SU-DHL-6 (cell line): ENCODE measurements around the gene FOXA1.

Experiments used
- H2AFZ ChIP-seq: fragments of 200-600 bp; sonication (generic); 2 replicates; pipeline ENCODE4 v1.6.1; 2014; ENCODE audit warnings: low read depth, mild to moderate bottlenecking, moderate library complexity, mixed read lengths, antibody characterized with exemption, low read length; ENCODE audit not compliant: severe bottlenecking
- H3F3A ChIP-seq: fragments of 200-600 bp; shearing (Covaris generic); 2 replicates; pipeline ENCODE4 v1.6.0; 2016; ENCODE audit warnings: antibody characterized with exemption, mild to moderate bottlenecking; ENCODE audit not compliant: insufficient read depth
- H3K27ac ChIP-seq: fragments of 200-600 bp; sonication (generic); 2 replicates; pipeline ENCODE4 v1.5.1; 2016; ENCODE audit warnings: low read depth, mild to moderate bottlenecking, low read length, moderate library complexity, mixed read lengths
- H3K27me3 ChIP-seq: fragments of 200-600 bp; sonication (generic), shearing (Covaris generic); 2 replicates; pipeline ENCODE4 v1.6.0; 2014; ENCODE audit warnings: mild to moderate bottlenecking, low read length
- H3K36me3 ChIP-seq: fragments of 200-600 bp; sonication (generic); 2 replicates; pipeline ENCODE4 v1.6.1; 2014; ENCODE audit warnings: mild to moderate bottlenecking, low read length, mixed read lengths
- H3K4me2 ChIP-seq: fragments of 300-600, 200-600 bp; shearing (Covaris generic), sonication (generic); 2 replicates; pipeline ENCODE4 v1.6.0; 2014; ENCODE audit warnings: low read length, low read depth, mild to moderate bottlenecking; ENCODE audit not compliant: poor library complexity, severe bottlenecking
- H3K4me3 ChIP-seq: fragments of 200-600 bp; sonication (generic); 2 replicates; pipeline ENCODE4 v1.5.1; 2014; ENCODE audit warnings: antibody characterized with exemption, low read length, mild to moderate bottlenecking, mixed read lengths; ENCODE audit not compliant: insufficient read depth, poor library complexity, severe bottlenecking
- H3K79me2 ChIP-seq: fragments of 200-600 bp; sonication (generic); 2 replicates; pipeline ENCODE4 v1.6.1; 2014; ENCODE audit warnings: mild to moderate bottlenecking, low read length, moderate library complexity; ENCODE audit not compliant: insufficient read depth
- H3K9ac ChIP-seq: fragments of 200-600 bp; sonication (generic); 2 replicates; pipeline ENCODE4 v1.7.0; 2014; ENCODE audit warnings: mild to moderate bottlenecking, low read length
- H3K9me2 ChIP-seq: fragments of 200-600 bp; sonication (generic); replicated peaks from 2 replicates; pipeline ENCODE4 v1.6.1; 2014; ENCODE audit warnings: low read length; ENCODE audit not compliant: insufficient read depth
- H3K9me3 ChIP-seq: fragments of 200-600 bp; sonication (generic); 2 replicates; pipeline ENCODE4 v1.6.1; 2014; ENCODE audit warnings: low read length, mixed read lengths; ENCODE audit not compliant: insufficient read depth
- H4K20me1 ChIP-seq: fragments of 200-600 bp; sonication (generic); 2 replicates; pipeline ENCODE4 v1.6.1; 2014; ENCODE audit warnings: low read depth, mild to moderate bottlenecking, antibody characterized with exemption, low read length, moderate library complexity, mixed read lengths
- CTCF ChIP-seq: fragments of 200-600 bp; sonication (generic); IDR thresholded peaks from one replicate; pipeline ENCODE4 v1.5.1; 2017; ENCODE audit warnings: antibody characterized with exemption, mild to moderate bottlenecking, low read length, moderate library complexity; ENCODE audit not compliant: insufficient read depth, poor library complexity, severe bottlenecking
- EZH2phosphoT487 ChIP-seq: fragments of 200-600 bp; sonication (generic), shearing (Covaris generic); conservative IDR thresholded peaks from 2 replicates; pipeline ENCODE4 v1.6.1; 2018; ENCODE audit warnings: mild to moderate bottlenecking, antibody characterized with exemption, low read length, moderate library complexity, mixed read lengths

FOXA1 gene

GRCh38 chr14:37608649-37609048 is 13.6 kb upstream of the FOXA1 start:
- Histone ChIP-seq H4K20me1 (no peaks in the 10 kb centered on the region), H3K36me3 (no peaks in the 10 kb centered on the region), H3K9me3 (no peaks in the 10 kb centered on the region), H3K9ac (no peak overlapping the region), H3K27me3 (no peaks in the 10 kb centered on the region), H3K27ac (no peak overlapping the region), H3K9me2 (no peaks in the 10 kb centered on the region), H3K4me3 (no peak overlapping the region), H2AFZ (no peak overlapping the region), H3K4me2 (no peak overlapping the region), H3F3A (no peaks in the 10 kb centered on the region), H3K79me2 (no peaks in the 10 kb centered on the region)
- TF ChIP-seq CTCF (no peak), EZH2phosphoT487 (no peak)

GRCh38 chr14:37606678-37607077 is 11.6 kb upstream of the FOXA1 start:
- Histone ChIP-seq H3K9me3 (no peaks in the 10 kb centered on the region), H3K4me2 (no peak overlapping the region), H2AFZ (no peak overlapping the region), H3K4me3 (no peak overlapping the region), H3K9me2 (no peaks in the 10 kb centered on the region), H3F3A (no peaks in the 10 kb centered on the region), H3K9ac (no peak overlapping the region), H3K36me3 (no peaks in the 10 kb centered on the region), H3K27me3 (no peaks in the 10 kb centered on the region), H3K27ac (no peak overlapping the region), H4K20me1 (no peaks in the 10 kb centered on the region), H3K79me2 (no peaks in the 10 kb centered on the region)
- TF ChIP-seq EZH2phosphoT487 (no peak), CTCF (no peak)

- Histone ChIP-seq H2AFZ (no peak overlapping the region), H3K9me2 (no peaks in the 10 kb centered on the region), H3K36me3 (no peaks in the 10 kb centered on the region), H3K27me3 (no peaks in the 10 kb centered on the region), H3K9ac (no peak overlapping the region), H3K9me3 (no peaks in the 10 kb centered on the region), H3F3A (no peaks in the 10 kb centered on the region), H3K27ac (no peak overlapping the region), H3K4me2 (no peak overlapping the region), H3K4me3 (no peak overlapping the region), H3K79me2 (no peaks in the 10 kb centered on the region), H4K20me1 (no peaks in the 10 kb centered on the region)
- TF ChIP-seq EZH2phosphoT487 = no peak
- no peak for TF ChIP-seq CTCF
Observed at GRCh38 chr14:37603688-37604251, 8.7 kb upstream of the FOXA1 start.
